DOHH2 (cell line): ENCODE results near the gene GLRX2.

Experiments
- H3F3A ChIP-seq: fragments of 200-600 bp; sonication (generic), shearing (Covaris generic); 2 replicates; pipeline ENCODE4 v1.6.0; 2016; ENCODE audit warnings: antibody characterized with exemption, mild to moderate bottlenecking; ENCODE audit not compliant: control insufficient read depth, insufficient read depth
- H3K27ac ChIP-seq: fragments of 200-600 bp; sonication (generic); 2 replicates; pipeline ENCODE4 v1.5.1; 2014; ENCODE audit warnings: low read depth, mild to moderate bottlenecking, low read length, moderate library complexity
- H3K27me3 ChIP-seq: fragments of 200-600 bp; sonication (generic); 2 replicates; pipeline ENCODE4 v1.6.1; 2014; ENCODE audit warnings: mild to moderate bottlenecking, low read length, mixed read lengths; ENCODE audit not compliant: control insufficient read depth
- H3K36me3 ChIP-seq: fragments of 200-600 bp; sonication (generic); 2 replicates; pipeline ENCODE4 v1.6.1; 2014; ENCODE audit warnings: mild to moderate bottlenecking, low read length, moderate library complexity, mixed read lengths; ENCODE audit not compliant: control insufficient read depth
- H3K4me1 ChIP-seq: fragments of 200-600 bp; sonication (generic); 2 replicates; pipeline ENCODE4 v1.6.1; 2014; ENCODE audit warnings: mild to moderate bottlenecking, low read length, mixed read lengths; ENCODE audit not compliant: control insufficient read depth
- H3K4me2 ChIP-seq: fragments of 200-600 bp; sonication (generic); 2 replicates; pipeline ENCODE4 v1.6.0; 2014; ENCODE audit warnings: mild to moderate bottlenecking, low read length, moderate library complexity
- H3K4me3 ChIP-seq: fragments of 200-600 bp; sonication (generic); 2 replicates; pipeline ENCODE4 v1.5.1; 2014; ENCODE audit warnings: mild to moderate bottlenecking, low read length, mixed read lengths
- H3K79me2 ChIP-seq: fragments of 200-600 bp; sonication (generic); 2 replicates; pipeline ENCODE4 v1.6.1; 2014; ENCODE audit warnings: mild to moderate bottlenecking, low read length, mixed read lengths; ENCODE audit not compliant: control insufficient read depth
- H3K9me2 ChIP-seq: fragments of 200-600 bp; sonication (generic); replicated peaks from 2 replicates; pipeline ENCODE4 v1.6.1; 2014; ENCODE audit warnings: mild to moderate bottlenecking, low read length, mixed read lengths; ENCODE audit not compliant: control insufficient read depth
- H3K9me3 ChIP-seq: fragments of 200-600 bp; sonication (generic); 2 replicates; pipeline ENCODE4 v1.6.1; 2014; ENCODE audit warnings: antibody characterized with exemption, low read length, mixed read lengths; ENCODE audit not compliant: control insufficient read depth, insufficient read depth
- H4K20me1 ChIP-seq: fragments of 200-600 bp; sonication (generic); 2 replicates; pipeline ENCODE4 v1.6.0; 2014; ENCODE audit warnings: low read depth, mild to moderate bottlenecking, antibody characterized with exemption, low read length, moderate library complexity; ENCODE audit not compliant: control insufficient read depth, insufficient read depth
- CTCF ChIP-seq: fragments of 200-600 bp; sonication (generic); IDR thresholded peaks from one replicate; pipeline ENCODE4 v1.5.1; 2014; ENCODE audit warnings: antibody characterized with exemption, mild to moderate bottlenecking, low read depth, low read length; ENCODE audit not compliant: poor library complexity, severe bottlenecking
- EZH2phosphoT487 ChIP-seq: fragments of 200-600 bp; sonication (generic); IDR thresholded peaks from 2 replicates; pipeline ENCODE4 v1.6.1; 2017; ENCODE audit warnings: borderline replicate concordance, mild to moderate bottlenecking, antibody characterized with exemption, low read length, moderate library complexity, mixed read lengths

GLRX2 gene

GRCh38 chr1:193140254-193140653 is 35.0 kb upstream of the GLRX2 start:
- Histone ChIP-seq H3K9me3 (no peaks in the 10 kb centered on the region), H3K9me2 (no peaks in the 10 kb centered on the region), H3K27ac (no peak overlapping the region), H3K4me1 (no peaks in the 10 kb centered on the region), H4K20me1 (no peaks in the 10 kb centered on the region), H3K4me3 (no peak overlapping the region), H3K36me3 (peaks cover 74% of the 10 kb centered on the region), H3K79me2 (0 out of 2 replicates have a peak, but pooled peaks cover 3% of the 10 kb centered on the region), H3F3A (0 out of 2 replicates have a peak, but pooled peaks cover 2% of the 10 kb centered on the region), H3K4me2 (no peak overlapping the region), H3K27me3 (no peaks in the 10 kb centered on the region)
- TF ChIP-seq EZH2phosphoT487 (no peak), CTCF (no peak)

GRCh38 chr1:193131266-193131860 is 26.1 kb upstream of the GLRX2 start:
- TF ChIP-seq CTCF (no peak), EZH2phosphoT487 (no peak)
- no peaks in the 10 kb centered on the region for H3K9me2 ChIP-seq
- H3K4me3 ChIP-seq, result no peak overlapping the region
- H3K27ac ChIP-seq, result no peak overlapping the region
- H3K9me3 ChIP-seq, result no peaks in the 10 kb centered on the region
- H4K20me1 ChIP-seq, result no peaks in the 10 kb centered on the region
- no peaks in the 10 kb centered on the region for H3K27me3 ChIP-seq
- H3K4me1 ChIP-seq, result no peaks in the 10 kb centered on the region
- H3K36me3 ChIP-seq, result peaks cover 64% of the 10 kb centered on the region
- H3K4me2 ChIP-seq, result no peak overlapping the region
- peaks cover 4% of the 10 kb centered on the region; the same call in 1 of the 2 replicates for H3F3A ChIP-seq
- H3K79me2 ChIP-seq, result peaks cover 64% of the 10 kb centered on the region

GRCh38 chr1:193125369-193125768 is 20.2 kb upstream of the GLRX2 start:
- Histone ChIP-seq H3K4me3 (no peak overlapping the region), H4K20me1 (0 out of 2 replicates have a peak, but pooled peaks cover 9% of the 10 kb centered on the region), H3K9me3 (no peaks in the 10 kb centered on the region), H3K27me3 (no peaks in the 10 kb centered on the region), H3K4me2 (no peak overlapping the region), H3K36me3 (peaks cover 42% of the 10 kb centered on the region), H3K79me2 (peaks cover 74% of the 10 kb centered on the region), H3K4me1 (peaks cover 26% of the 10 kb centered on the region), H3K27ac (no peak overlapping the region), H3K9me2 (no peaks in the 10 kb centered on the region), H3F3A (peaks cover 6% of the 10 kb centered on the region)
- no peak for TF ChIP-seq EZH2phosphoT487
- TF ChIP-seq CTCF, result no peak
